HG03060 (cell line): Measurements from ENCODE around the gene PSTPIP2.
A peak's percentile ranks its signal among the peaks of the same experiment; 100 is the strongest.
"Not testable (repeated sequence)": the region's sequence is repeated elsewhere in the genome, so short reads cannot be mapped to it uniquely, and the experiment has no call there.

ENCODE experiments used
- ATAC-seq: cut with Tn5 transposase; IDR thresholded peaks from one replicate; pipeline ENCODE4 v1.9.1; 2021; ENCODE audit warnings: low read depth, moderate number of reproducible peaks; ENCODE audit not compliant: unreplicated experiment

PSTPIP2 gene

DNA sequence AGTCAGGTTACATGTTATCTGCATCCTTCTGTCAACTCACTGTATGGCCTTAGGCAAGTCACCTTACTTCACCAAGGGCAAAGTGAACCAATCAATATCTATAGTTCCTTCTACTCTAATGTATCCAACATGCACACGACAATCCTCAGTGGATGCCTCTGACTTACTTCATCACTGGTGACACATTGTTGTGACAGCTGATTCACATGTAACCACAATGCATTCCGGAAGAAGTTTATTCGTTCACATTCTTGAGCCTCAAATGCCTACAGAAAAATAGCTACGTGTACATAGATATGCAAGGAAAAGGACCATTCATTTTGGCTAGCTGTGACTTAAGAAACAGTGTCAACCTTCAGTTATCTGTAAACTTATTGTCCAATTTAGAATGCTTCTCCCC is 78.6 kb downstream of the PSTPIP2 start:
- ATAC-seq, result no peak

DNA sequence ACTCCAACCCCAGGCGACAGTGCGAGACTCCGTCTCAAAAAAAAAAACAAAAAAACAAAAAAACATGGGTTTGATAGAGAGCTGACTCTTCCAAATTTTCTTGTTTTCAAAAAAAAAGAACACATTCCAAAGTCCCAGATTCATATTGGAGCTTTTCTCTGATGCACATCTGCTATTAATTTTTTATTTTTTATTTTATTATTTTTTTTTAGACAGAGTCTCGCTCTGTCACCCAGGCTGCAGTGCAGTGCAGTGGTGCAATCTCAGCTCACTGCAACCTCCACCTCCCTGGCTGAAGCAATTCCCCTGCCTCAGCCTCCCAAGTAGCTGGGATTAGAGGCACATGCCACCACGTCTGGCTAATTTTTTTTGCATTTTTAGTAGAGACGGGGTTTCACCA is 79.5 kb downstream of the PSTPIP2 start:
- not testable (repeated sequence) for ATAC-seq

DNA sequence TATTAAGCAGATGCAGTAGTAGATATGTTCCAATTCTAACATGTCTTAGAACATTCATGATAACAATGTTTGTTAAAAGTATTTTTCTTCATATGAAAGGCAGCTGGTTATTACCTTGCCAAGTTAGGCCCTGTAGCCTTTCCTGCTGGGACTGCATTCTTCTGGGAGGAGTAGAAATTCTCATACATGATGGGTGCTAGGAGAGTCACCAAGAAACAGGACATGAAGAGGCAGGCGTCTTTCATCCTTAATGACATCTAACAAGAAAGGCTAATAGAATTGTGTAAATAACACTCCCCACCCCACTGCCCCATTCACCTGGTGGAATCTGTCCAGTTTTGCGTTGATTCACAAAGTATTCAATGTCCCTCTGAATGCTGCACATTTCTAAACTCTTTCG is 80.3 kb downstream of the PSTPIP2 start:
- no peak for ATAC-seq

DNA sequence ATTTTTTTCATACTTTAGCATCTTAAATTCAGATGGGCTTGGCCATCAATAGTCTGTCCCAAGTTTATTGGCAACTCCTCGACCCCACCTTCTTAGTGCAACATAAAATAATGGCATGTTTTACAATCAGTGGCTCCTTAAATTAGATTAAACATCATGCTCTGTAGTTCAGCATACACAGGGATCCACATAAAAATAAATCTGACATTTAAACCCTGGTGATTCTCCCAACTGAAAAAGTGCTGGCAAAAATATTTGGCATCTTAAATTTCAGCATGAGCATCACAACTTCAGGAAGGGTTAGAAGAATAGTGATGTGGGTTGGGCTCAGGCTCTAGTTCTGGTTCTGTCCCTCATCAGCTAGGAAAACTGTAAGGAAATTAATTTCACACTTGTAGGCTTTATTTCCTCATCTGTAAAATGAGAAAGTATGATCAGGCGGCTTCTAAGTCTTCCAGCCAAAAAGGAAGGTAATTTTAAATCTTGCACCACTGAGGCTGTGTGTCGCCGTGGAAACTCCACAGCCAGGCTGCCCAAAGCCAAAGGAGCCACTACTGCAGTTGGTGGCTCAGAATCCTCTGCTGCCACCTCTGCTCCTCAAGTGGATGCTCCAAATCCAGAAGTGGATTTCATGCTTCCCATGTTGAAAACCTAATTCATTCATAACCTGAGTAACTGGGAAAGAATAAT is 87.4 kb downstream of the PSTPIP2 start:
- no peak for ATAC-seq

DNA sequence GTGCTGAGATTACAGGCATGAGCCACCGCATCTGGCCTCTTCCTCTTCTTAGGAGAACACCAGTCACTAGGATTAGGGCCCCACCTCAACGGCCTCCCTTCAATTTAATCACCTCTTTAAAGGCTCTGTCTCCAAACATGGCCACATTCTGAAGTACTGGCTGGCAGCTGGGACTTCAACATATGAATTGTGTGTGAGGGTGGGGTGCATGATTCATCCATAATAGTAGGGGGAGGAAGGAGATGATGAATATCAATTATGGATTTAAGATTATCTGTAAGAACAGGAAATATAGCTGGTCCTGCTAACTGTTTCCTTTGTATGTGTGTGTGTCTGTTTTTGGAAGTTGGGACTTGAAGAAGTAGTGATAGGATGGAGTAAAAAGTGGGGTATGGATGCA is 90.2 kb downstream of the PSTPIP2 start:
- ATAC-seq, result no peak

DNA sequence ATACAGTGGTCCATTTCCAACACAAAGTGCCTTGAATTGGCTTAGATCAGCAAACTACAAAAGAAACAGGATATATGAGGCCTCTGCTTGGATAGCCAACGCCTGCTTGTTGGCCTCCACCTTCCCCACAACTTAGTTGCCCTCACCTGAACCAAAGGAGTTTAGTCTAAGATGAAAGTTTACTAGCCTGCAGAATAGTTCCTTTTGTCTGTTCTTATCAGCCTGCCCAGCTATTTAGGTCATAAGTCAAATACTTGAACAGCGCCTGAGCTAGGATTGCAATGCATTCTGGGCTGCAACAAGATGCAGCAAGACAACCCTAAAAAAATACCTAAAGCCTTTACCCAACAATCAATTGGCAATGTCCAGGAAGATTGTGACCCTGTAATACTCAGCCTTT is 91.8 kb downstream of the PSTPIP2 start:
- ATAC-seq, result no peak

DNA sequence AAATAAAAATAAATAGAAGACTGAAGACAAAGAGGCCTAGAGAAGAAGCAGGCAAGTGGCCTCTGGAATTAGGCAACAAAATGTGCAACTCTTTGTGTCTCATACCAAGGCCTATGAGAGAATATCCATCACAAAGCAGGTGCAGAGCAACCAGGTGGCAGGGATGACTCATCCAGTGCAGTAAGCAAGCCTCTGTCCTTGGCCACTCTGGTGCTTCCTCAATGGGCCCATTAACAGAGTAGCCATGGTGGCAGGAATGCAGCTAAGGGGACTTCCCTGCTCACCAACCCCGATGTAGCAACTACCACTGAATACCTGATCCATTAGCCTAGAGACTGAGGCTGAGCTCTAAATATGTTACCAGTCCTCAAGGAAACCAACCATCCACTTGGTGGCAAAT is 94.0 kb downstream of the PSTPIP2 start:
- no peak for ATAC-seq

DNA sequence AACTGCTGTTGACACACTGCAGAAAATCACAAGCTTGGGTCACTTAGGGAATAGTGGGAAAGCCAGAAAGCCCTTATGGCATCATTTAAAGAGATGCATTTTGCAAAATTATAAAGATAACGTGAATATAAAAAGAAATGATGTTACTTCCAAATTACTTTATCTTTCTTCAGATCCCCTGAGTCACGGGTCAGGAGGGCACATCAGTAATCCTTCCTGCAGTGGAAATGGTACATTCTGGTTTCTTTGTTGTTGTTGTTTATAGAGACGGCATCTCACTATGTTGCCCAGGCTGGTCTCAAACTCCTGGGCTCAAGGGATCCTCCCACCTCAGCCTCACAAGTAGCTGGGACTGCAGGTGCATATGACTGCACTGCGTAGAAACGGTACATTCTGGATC is 95.1 kb downstream of the PSTPIP2 start:
- no peak for ATAC-seq

DNA sequence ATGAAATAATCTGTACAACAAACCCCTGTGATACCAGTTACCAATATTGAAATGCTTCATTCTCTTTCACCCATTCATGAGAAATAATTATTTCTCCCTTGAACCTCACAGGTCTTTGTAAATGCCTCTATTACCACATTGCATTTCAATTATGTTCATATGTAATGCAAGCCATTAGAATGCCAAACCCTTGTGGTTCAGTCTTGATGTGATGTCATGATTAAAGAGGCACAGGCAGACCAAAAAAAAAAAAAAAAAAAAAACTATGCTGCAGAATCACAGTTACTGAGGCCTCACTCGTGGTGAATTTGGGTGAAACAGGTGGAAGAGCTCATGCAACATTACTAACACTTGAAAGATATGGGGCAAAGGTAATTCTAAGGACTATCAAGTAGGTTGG is 95.5 kb downstream of the PSTPIP2 start:
- ATAC-seq, result no peak

DNA sequence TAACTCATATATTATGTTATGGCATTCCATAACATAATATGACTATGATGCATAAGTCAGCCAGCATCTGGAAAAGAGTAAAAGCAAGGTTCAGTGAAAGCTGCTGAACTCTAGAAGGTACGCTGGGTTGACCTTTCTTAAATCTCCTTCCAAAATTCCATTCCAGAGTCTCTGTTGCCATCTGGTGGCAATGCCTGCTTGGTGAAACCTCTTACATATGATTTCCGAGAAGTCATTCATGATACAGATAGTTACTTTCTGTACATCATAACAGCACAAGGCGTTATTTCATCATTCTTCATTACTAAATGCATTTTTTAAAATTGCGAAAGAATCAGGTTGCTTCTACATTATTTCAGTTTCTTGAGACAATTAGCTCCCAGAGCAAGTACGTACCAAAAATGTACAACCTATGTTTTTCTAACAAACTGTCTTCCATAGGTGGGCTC is 97.9 kb downstream of the PSTPIP2 start:
- ATAC-seq, result no peak

DNA sequence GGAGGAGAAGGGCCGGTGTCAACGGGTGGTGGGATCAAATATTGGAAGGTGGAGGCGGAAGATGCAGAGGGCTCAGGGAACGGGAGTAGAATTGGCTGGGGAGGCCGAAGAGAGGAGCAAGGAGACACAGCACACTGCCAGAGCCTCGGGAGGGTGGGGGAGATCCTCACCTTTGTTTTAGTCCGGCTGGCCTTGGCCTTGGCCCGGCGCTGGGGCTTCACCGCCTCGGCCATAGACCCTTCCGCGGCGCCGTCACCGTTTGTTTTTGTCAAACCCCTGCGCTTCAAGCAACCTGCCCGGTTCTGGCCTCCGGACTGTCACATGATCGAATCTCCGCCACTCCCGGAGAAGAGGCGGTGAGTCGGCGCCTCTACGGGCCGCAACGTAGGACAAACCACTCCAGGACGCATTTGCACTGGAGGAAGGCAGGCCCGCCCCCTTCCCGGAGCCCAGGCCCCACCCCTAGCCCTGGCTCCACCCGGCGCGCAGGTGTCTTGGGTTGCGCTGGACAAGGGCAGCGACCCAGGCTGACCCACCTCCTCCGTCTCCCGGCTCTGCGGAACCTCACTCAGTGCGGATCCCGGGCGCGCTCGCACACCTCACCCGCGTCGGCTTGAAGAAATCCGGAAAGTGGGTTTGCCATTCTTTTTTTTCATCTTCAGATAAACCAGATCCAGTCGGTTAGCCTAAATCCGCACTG is 104.9 kb downstream of the PSTPIP2 start, which contains the start of gene EPG5:
EPG5 (minus strand) TSS at position 323 of the 700 bp plus-strand sequence; CDS start at position 233, 90 bp downstream.
- peak; percentile 87 for ATAC-seq

DNA sequence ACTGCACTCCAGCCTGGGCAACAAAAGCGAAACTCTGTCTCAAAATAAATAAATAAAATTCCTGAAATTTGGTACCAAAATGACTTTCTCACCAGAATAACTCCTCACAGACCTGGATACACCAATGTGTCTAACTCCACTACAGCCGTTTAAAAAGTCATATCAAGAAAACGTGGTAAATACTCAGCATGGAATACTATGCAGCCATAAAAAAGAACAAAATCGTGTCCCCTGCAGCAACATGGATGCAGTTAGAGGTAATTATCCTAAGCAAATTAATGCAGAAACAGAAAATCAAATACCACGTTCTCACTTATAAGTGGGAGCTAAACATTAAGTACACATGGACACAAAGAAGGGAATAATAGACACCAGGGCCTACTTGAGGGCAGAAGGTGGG is 107.1 kb downstream of the PSTPIP2 start:
- not testable (repeated sequence) for ATAC-seq

DNA sequence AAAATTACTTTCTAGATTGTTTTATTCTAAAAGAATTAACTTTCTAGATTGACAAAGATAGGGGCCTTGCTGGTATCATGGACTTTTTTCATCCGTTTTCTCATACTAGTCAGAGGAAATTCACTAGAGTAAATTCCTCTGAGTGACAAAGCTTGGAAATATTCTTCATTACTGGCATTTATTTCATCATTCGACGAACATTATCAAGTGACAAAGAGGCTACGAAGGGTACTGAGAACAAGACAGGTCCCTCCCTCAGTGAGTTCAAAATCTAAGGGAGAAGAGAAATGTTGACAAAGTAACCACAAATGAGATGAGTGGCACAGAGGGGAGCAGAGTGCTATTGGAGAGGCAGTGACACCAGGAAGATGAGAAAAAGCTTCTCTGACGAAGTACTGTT is 109.2 kb downstream of the PSTPIP2 start:
- ATAC-seq, result no peak

DNA sequence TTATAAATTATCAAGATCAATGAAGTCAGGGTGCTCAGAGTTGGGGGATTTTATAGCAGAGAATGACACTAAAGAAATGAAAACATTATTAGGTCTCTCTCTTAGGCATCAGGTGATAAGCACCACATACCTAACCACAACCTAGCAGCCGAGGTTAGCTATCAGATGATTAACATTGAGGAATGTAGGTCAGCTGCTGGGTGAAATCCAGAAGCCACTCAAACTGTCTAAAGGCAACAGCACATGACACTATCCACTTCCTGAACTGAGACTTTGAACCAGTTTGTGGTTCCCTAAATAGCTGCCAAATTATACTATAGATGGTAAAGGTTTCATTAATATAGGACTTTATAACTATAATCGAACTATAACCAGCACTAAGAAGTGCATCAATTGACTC is 109.6 kb downstream of the PSTPIP2 start:
- no peak for ATAC-seq

DNA sequence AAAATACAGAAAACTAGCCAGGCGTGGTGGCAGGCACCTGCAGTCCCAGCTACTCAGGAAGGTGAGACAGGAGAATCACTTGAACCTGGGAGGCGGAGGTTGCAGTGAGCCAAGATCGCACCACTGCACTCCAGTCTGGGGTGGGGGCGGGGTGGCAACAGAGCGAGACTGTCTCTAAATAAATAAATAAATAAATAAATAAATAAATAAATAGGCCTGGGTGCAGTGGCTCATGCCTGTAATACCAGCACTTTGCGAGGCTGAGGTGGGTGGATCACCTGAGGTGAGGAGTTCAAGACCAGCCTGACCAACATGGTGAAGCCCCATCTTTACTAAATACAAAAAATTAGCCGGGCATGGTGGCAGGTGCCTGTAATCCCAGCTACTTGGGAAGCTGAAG is 112.6 kb downstream of the PSTPIP2 start:
- ATAC-seq, result not testable (repeated sequence)

DNA sequence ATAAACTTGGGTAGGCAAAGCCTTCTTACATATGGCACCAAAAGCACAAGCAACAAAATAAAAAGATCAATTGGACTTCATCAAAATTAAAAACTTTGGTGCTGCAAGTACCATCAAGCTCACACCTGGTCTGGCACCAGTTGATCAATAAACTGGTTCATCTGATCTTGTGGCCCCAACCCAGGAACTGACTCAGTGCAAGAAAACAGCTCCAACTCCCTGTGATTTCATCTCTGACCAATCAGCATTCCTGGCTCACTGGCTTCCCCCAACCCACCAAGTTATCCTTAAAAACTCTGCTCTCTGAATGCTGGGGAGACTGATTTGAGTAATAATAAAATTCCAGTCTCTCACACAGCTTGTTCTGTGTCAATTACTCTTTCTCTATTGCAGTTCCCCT is 113.3 kb downstream of the PSTPIP2 start:
- no peak for ATAC-seq

DNA sequence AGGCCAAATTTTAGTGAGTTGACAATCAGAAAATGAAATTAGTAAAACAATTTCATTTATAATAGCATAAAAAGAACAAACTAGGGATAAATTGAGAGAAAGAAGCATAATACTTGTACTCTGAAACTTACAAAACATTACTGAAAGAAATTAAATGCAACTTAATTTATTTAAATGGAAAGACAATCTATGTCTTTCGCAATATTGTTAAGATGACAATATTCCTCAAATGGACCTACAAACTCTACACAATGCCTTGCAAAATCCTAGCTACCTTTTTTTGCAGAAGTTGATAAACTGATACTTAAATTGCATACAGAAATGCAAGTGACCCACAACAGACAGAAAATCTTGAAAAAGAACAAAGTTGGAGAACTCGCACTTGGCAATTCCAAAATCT is 114.0 kb downstream of the PSTPIP2 start:
- no peak for ATAC-seq

DNA sequence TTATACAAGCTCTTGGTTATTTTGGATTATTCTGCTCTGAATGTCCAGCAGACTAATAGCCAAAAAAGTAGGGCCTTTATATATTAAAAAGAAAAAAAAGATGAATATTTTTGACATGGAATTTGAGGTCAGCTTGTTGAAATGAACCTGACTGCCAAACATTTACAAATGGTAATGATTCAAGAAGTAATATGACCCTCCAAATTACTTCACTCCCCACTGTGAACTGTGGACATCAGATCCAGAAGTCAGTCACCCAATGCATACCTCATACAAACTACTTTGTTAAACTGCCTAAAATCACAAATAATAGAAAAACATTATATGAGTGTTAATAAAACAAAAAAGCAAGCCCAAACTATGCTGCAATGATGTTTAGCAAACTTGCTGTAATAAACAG is 115.0 kb downstream of the PSTPIP2 start:
- ATAC-seq, result no peak

DNA sequence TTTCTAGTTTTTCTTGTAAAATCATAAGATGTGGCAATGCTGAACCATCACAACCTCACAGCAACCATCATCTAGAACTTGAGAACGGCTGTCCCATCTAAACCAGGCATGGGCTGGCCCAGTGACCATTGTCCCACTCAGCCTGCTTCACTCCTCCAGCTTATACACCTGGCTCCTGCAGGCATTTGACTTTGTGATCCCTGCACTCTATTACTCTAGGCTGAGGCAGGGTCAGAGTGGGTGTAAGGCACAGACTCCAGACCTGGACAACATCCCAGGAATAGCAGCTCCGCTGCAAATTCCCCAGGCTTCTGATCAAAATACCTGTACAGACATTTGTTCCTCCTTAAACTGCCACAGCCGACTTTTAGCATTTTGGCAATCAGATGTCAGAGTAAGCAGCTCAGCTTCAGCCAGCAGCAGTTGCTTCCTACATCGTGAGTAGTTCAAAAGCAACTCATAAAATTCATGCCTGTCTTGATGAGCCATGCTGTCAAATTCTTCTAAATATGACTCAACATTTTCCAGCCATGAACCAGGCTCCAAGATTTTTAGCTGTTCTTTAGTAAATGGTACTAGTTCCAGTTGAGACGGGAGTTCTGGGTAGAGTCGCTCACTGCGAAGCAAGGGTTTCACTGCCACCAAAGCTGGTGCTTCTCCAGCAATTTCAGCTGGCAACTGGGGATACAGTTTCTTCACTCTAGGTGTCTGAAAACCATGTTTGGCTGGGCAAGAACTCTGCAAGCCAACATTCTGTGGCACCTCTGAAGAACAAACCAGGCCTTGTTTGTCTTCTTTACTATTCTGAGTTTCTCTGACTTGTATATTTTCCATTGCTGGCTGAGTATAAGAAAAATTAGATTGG is 117.8 kb downstream of the PSTPIP2 start:
- ATAC-seq, result no peak

DNA sequence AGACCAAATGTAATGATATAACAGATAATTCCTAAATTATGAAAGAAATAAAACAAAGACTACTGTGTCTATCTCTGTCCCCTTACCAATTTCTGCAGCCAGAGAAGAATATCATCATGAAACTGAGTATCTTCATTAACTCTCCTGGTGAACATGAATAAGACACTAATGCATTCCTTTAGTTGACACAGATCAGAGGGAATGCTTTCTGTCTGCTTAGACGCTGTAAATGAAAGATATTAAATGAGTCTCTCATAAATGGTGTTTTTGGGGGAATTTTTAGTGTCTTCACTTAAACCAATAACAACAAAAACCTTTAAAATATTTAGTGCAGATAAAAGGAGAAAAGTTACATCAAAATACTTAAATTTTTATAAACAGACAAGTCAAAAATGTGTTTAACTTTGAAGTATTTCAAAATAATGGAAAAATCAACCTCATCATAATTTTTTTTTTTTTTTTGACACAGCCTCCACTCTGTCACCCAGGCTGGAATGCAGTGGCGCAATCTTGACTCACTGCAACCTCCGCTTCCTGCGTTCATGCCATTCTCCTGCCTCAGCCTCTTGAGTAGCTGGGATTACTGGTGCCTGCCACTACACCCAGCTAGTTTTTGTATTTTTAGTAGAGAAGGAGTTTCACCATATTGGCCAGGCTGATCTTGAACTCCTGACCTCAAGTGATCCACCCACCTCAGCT is 120.9 kb downstream of the PSTPIP2 start:
- no peak for ATAC-seq

DNA sequence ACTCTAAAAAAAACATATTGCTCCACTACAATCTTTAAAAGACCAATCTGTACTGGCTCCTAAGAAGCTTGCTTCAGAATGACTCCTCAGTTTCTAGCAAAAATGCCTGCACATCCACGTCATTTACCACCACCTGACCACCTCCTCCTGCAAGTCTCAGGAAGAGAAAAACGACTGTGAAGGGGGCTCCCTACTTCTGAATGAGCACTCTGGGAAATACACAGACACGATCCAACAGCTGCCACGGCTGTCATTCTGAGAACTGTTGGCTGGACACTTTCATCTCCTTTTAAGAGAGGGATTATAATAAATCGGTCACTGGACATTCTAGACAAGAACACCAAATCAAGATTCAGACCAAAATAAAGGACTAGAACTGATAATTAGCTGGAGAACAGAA is 126.4 kb downstream of the PSTPIP2 start:
- ATAC-seq, result no peak
